NCI-H2227 treated with DMSO at 0.1 percent for 48 hours (cell line): ENCODE results near the gene TBC1D28.
"Not testable (repeated sequence)": the region's sequence is repeated elsewhere in the genome, so short reads cannot be mapped to it uniquely, and the experiment has no call there.

Source experiments
- DNase-seq: peaks from one replicate; lab custom pipeline; 2025; lab: John Stamatoyannopoulos, UW

Gene TBC1D28

DNA sequence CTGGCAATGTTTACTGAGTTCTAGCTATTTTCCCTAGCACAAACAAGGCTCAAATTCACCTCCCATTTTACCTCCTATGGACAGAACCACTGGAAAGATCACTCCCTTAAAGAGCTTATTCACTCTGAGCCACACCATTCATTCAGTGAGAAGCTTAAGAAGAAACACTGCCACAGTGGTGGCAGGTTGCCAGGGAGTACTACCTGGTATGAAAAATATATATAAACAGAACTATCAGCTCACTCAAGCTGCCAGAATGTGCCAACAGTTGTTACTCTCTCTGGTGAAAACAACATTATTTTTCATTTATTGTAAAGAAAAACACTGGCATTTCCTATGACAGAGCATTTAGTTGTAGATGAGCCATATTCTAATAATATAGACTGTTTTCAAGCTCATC lies 31.2 kb downstream of the TBC1D28 start:
- DNase-seq = not testable (repeated sequence)

DNA sequence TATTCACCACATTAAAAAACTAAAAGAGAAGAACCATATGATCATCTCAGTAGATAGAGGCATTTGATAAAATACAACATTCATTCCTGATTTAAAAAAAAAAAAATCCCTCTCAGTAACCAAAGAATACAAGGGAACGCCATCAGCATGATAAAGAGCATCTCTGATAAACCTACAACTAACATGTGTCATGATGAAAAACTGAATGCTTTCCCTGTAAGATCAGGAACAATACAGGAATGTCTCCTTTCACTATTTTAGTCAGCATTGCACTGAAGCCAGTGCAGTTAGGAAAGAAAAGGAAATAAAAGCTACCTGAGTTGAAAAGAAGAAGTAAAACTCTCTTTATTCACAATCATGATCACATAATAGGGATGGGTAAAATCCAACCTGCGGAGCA lies 51.1 kb downstream of the TBC1D28 start:
- not testable (repeated sequence) for DNase-seq
